Activated CD8-positive, alpha-beta T cell treated with anti-CD3 and anti-CD28 coated beads for 36 hours (primary cell): ENCODE results near the gene TLR9. TPM values are rescaled to one million over a fixed set of nuclear protein-coding genes. Genes with fewer than 3 reads are reported as not detected.

Experiments
- ATAC-seq: fragments of 200-7000 bp; cut with Tn5 transposase; one replicate; pipeline ENCODE4 v1.10.0; 2021; ENCODE audit warnings: mild to moderate bottlenecking, moderate library complexity
- CTCF ChIA-PET: fragments of 350-600 bp; sonication (Branson Sonifier 250); formaldehyde crosslinking; loops from one replicate; lab custom pipeline; 2021; ENCODE audit warnings: antibody characterized with exemption; lab: Charles Lee
- POLR2A ChIA-PET: fragments of 350-600 bp; sonication (Branson Sonifier 250); formaldehyde crosslinking; loops from one replicate; lab custom pipeline; 2021; ENCODE audit warnings: antibody characterized with exemption; lab: Charles Lee
- DNase-seq: peaks from one replicate; pipeline ENCODE4 v3.0.0-alpha.2; 2020
- H3K27ac Mint-ChIP-seq: one replicate; pipeline ENCODE4 v1.8.0; 2021; ENCODE audit warnings: mild to moderate bottlenecking, mixed read lengths
- H3K27me3 Mint-ChIP-seq: one replicate; pipeline ENCODE4 v1.8.0; 2021; ENCODE audit warnings: mixed read lengths
- H3K36me3 Mint-ChIP-seq: one replicate; pipeline ENCODE4 v1.8.0; 2021; ENCODE audit warnings: low read depth, mixed read lengths
- H3K4me1 Mint-ChIP-seq: one replicate; pipeline ENCODE4 v1.8.0; 2021; ENCODE audit warnings: low read depth, mixed read lengths
- H3K4me3 Mint-ChIP-seq: one replicate; pipeline ENCODE4 v1.8.0; 2021; ENCODE audit warnings: mild to moderate bottlenecking, moderate library complexity, mixed read lengths
- H3K9me3 Mint-ChIP-seq: one replicate; pipeline ENCODE4 v1.8.0; 2021; ENCODE audit warnings: mixed read lengths
- CTCF ChIP-seq: fragments of 200-600 bp; IDR thresholded peaks from one replicate; pipeline ENCODE4 v1.8.0; 2022; ENCODE audit warnings: antibody characterized with exemption, mild to moderate bottlenecking
- intact Hi-C: fragments of 100-400 bp; cut with micrococcal nuclease; formaldehyde crosslinking; loops from one replicate; pipeline ENCODE4 v1.10.0; 2022
- total RNA-seq, 2 experiments: library from RNA; stranded (reverse); gene quantifications; one replicate each; pipeline ENCODE4 v1.2.3, GENCODE V29; 2021

The TLR9 gene
- total RNA-seq, 2 experiments from 2014 or later = 2.0 TPM

DNA sequence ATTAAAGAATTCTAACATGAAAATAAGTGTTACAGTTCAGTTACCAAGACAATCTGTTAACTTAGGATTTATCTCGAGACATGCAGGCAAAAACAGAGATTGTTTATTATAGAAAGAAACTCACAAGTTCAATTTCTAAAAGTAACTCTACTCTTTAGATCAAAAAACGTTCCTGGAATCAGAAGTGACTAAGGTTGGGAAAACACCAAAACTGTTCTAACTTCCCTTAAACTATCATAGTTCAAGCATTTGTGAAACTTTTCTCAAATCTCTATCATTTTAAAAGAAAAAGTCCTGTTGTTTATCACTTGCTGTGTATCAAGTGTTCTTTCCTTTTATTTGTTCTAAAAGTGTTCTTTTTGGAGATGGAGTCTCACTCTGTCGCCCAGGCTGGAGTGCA, 44.3 kb upstream of the TLR9 start:
- Mint-ChIP-seq H3K4me3 (peak overlapping the region; percentile 99), H3K4me1 (peaks cover 81% of the 10 kb centered on the region), H3K36me3 (peaks cover 89% of the 10 kb centered on the region), H3K27ac (peak overlapping the region; percentile 96), H3K27me3 (no peaks in the 10 kb centered on the region), H3K9me3 (no peaks in the 10 kb centered on the region)
- DNase-seq (no peak), ATAC-seq (no peak)
- no peak for TF ChIP-seq CTCF
- ChIA-PET POLR2A (interaction anchor here (3.7 to 31.0 kb wide), 4 partner anchors 10 to 35 kb away, joined by 19 to 949 read pairs (median 48); partner anchors contain the start of genes PPM1M, TLR9, TWF2 and WDR82), CTCF (interaction anchor here (2.3 kb wide), 1 partner anchor 21 kb away, joined by 7 read pairs; no protein-coding TSS in a partner anchor)
- intact Hi-C loops = no loop called here

DNA sequence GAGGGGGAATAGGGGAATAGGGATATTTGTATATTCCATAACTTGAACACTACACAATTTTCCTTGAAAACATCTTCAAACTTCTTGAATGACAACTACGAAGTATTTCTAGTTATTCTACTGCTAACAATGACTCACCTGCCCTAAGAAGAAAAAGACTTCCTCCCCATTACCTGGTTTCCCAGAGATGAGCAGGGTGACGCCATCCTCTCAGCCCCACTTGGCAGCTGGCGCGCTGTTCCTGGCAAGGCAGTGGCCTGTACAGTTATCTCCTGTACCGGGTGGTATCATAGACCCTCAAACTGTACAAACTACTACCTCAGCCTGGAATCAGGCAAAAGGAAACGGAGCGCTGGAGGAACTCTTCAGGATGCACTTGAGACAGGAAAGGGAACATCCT, 42.6 kb upstream of the TLR9 start:
- H3K4me1 Mint-ChIP-seq = peaks cover 86% of the 10 kb centered on the region
- peak overlapping the region; percentile 96 for H3K27ac Mint-ChIP-seq
- peak overlapping the region; percentile 47 for H3K4me3 Mint-ChIP-seq
- peak; percentile 68 for ATAC-seq
- no peak for TF ChIP-seq CTCF
- no peaks in the 10 kb centered on the region for H3K27me3 Mint-ChIP-seq
- DNase-seq = peak; percentile 70
- ChIA-PET POLR2A (interaction anchor here (0.6 to 31.0 kb wide), 5 partner anchors 12 to 90 kb away, joined by 3 to 949 read pairs (median 16); partner anchors contain the start of genes PPM1M, TLR9, TWF2 and WDR82), CTCF (interaction anchor here (0.9 to 1.9 kb wide), 4 partner anchors 12 to 70 kb away, joined by 3 to 6 read pairs (median 4); no protein-coding TSS in a partner anchor)
- intact Hi-C loops = no loop called here
- H3K36me3 Mint-ChIP-seq = peaks cover 89% of the 10 kb centered on the region
- no peaks in the 10 kb centered on the region for H3K9me3 Mint-ChIP-seq

DNA sequence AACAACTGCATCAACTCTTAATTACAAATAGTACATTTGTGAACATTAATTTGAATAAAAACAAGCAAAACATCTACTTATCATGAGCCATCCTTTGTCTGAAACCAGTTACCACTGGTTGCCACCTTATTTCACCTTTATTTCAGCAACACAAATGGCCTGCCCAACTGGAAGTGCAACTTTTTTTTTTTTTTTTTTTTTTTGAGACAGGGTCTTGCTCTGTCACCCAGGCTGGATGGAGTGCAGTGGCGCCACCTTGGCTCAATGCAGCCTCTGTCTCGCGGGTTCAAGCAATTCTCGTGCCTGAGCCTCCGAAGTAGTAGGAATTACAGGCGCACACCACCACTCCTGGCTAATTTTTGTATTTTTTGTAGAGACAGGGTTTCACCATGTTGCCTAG, 39.9 kb upstream of the TLR9 start:
- peaks cover 90% of the 10 kb centered on the region for H3K36me3 Mint-ChIP-seq
- no peaks in the 10 kb centered on the region for H3K27me3 Mint-ChIP-seq
- ChIA-PET POLR2A (interaction anchor here (3.0 to 31.0 kb wide), 2 partner anchors 11 to 31 kb away, joined by 16 to 949 read pairs; partner anchors contain the start of genes PPM1M, TLR9 and TWF2), CTCF (interaction anchor here (2.8 kb wide), 1 partner anchor 12 kb away, joined by 13 read pairs; no protein-coding TSS in a partner anchor)
- no peak overlapping the region for H3K4me3 Mint-ChIP-seq
- intact Hi-C loops = no loop called here
- H3K4me1 Mint-ChIP-seq = peaks cover 86% of the 10 kb centered on the region
- ATAC-seq = no peak
- no peaks in the 10 kb centered on the region for H3K9me3 Mint-ChIP-seq
- H3K27ac Mint-ChIP-seq = peak overlapping the region; percentile 38
- TF ChIP-seq CTCF = no peak
- no peak for DNase-seq

- POLR2A ChIA-PET = interaction anchor here (1.5 to 31.0 kb wide), 4 partner anchors 9 to 28 kb away, joined by 5 to 949 read pairs (median 24); partner anchors contain the start of genes PPM1M, TLR9, TWF2 and WDR82
- H3K9me3 Mint-ChIP-seq = no peaks in the 10 kb centered on the region
- CTCF ChIA-PET = interaction anchor here (1.0 to 2.8 kb wide), 5 partner anchors 9 to 77 kb away, joined by 3 to 13 read pairs (median 5); no protein-coding TSS in a partner anchor
Observed at GRCh38 chr3:52262447-52262846, 37.0 kb upstream of the TLR9 start.

More at GRCh38 chr3:52262447-52262846, 37.0 kb upstream of the TLR9 start:
- Mint-ChIP-seq H3K36me3 (peaks cover 94% of the 10 kb centered on the region), H3K4me1 (peaks cover 82% of the 10 kb centered on the region), H3K27ac (peak overlapping the region; percentile 80), H3K4me3 (no peak overlapping the region), H3K27me3 (no peaks in the 10 kb centered on the region)
- DNase-seq (no peak), ATAC-seq (no peak)
- no peak for TF ChIP-seq CTCF
- intact Hi-C loops = no loop called here
